ENCODE results near the gene FBXO9.
A peak's percentile ranks its signal among the peaks of the same experiment; 100 is the strongest.

Gene FBXO9

GRCh38 chr6:53065266-53066076 is at the start of gene FBXO9:
TSS of gene FBXO9 (plus strand) at chr6:53065404. CDS start at chr6:53065790, 386 bp downstream.
- peak; percentile 69 to 74 for DNase-seq

GRCh38 chr6:53015486-53015885 is 49.7 kb upstream of the FBXO9 start:
- no peak for DNase-seq

- no peak for DNase-seq
Observed at GRCh38 chr6:53018446-53018845, 46.8 kb upstream of the FBXO9 start.

GRCh38 chr6:53020005-53020744 is 45.0 kb upstream of the FBXO9 start:
- no peak for DNase-seq

- no peak for DNase-seq
Observed at GRCh38 chr6:53023323-53023722, 41.9 kb upstream of the FBXO9 start.

GRCh38 chr6:53026526-53026925 is 38.7 kb upstream of the FBXO9 start:
- DNase-seq = no peak

GRCh38 chr6:53027131-53027718 is 38.0 kb upstream of the FBXO9 start:
- DNase-seq = no peak

- DNase-seq = no peak
Observed at GRCh38 chr6:53028467-53028866, 36.7 kb upstream of the FBXO9 start.

- no peak for DNase-seq
Observed at GRCh38 chr6:53029257-53029656, 35.9 kb upstream of the FBXO9 start.

- no peak for DNase-seq
Observed at GRCh38 chr6:53029761-53030160, 35.4 kb upstream of the FBXO9 start.

GRCh38 chr6:53031281-53031680 is 33.9 kb upstream of the FBXO9 start:
- no peak for DNase-seq

- DNase-seq = no peak
Observed at GRCh38 chr6:53032849-53033248, 32.4 kb upstream of the FBXO9 start.

- DNase-seq = no peak
Observed at GRCh38 chr6:53033764-53034163, 31.4 kb upstream of the FBXO9 start.

GRCh38 chr6:53035549-53036213 is 29.5 kb upstream of the FBXO9 start:
- DNase-seq = no peak

GRCh38 chr6:53038141-53038540 is 27.1 kb upstream of the FBXO9 start:
- no peak for DNase-seq

GRCh38 chr6:53038596-53038995 is 26.6 kb upstream of the FBXO9 start:
- no peak for DNase-seq

GRCh38 chr6:53041356-53041755 is 23.8 kb upstream of the FBXO9 start:
- DNase-seq = no peak

- DNase-seq = no peak
Observed at GRCh38 chr6:53042112-53042511, 23.1 kb upstream of the FBXO9 start.

GRCh38 chr6:53043581-53043980 is 21.6 kb upstream of the FBXO9 start:
- DNase-seq = no peak

- DNase-seq = no peak
Observed at GRCh38 chr6:53044071-53044470, 21.1 kb upstream of the FBXO9 start.

GRCh38 chr6:53044572-53044971 is 20.6 kb upstream of the FBXO9 start:
- no peak for DNase-seq

- DNase-seq = no peak
Observed at GRCh38 chr6:53045891-53046673, 19.1 kb upstream of the FBXO9 start.
